H1 (cell line): ENCODE measurements around the gene MAGI2. TPM values are rescaled to one million over a fixed set of nuclear protein-coding genes. Genes with fewer than 3 reads are reported as not detected.

ENCODE experiments used
- CTCF ChIA-PET: fragments of 300-600 bp; sonication (Branson Sonifier 250); formaldehyde crosslinking; loops from one replicate; lab custom pipeline; 2021; ENCODE audit not compliant: partially characterized antibody; lab: Charles Lee
- POLR2A ChIA-PET: fragments of 300-600 bp; sonication (Branson Sonifier 250); formaldehyde crosslinking; loops from one replicate; lab custom pipeline; 2021; ENCODE audit warnings: inconsistent platforms; ENCODE audit not compliant: partially characterized antibody; lab: Charles Lee
- DNase-seq, 2 experiments: peaks; one replicate each; pipeline versions ENCODE4 v3.0.0 to v3.0.0-alpha.2; 2010 to 2022; ENCODE audit warnings: low spot score in 2 of 2, low read depth in 1 of 2, mixed read lengths in 1 of 2
- FAIRE-seq: peaks from 2 replicates; lab custom pipeline; 2011; peaks lifted over from hg19 to GRCh38; lab: Jason Lieb, UNC
- H2AFZ ChIP-seq: 2 replicates; pipeline ENCODE4 v1.8.1; 2012; ENCODE audit warnings: low read length, inconsistent platforms
- H2AK5ac ChIP-seq: 2 replicates; pipeline ENCODE4 v1.6.1; 2013; ENCODE audit warnings: low read depth, low read length
- H2BK120ac ChIP-seq: replicated peaks from 2 replicates; pipeline ENCODE3; 2013; ENCODE audit warnings: low read depth, low read length, inconsistent platforms
- H2BK12ac ChIP-seq: 2 replicates; pipeline ENCODE4 v1.6.1; 2013; ENCODE audit warnings: low read depth, low read length
- H2BK15ac ChIP-seq: 2 replicates; pipeline ENCODE4 v1.6.1; 2013; ENCODE audit warnings: low read length
- H2BK20ac ChIP-seq: 2 replicates; pipeline ENCODE4 v1.6.1; 2013; ENCODE audit warnings: low read length
- H2BK5ac ChIP-seq: 2 replicates; pipeline ENCODE4 v1.6.1; 2013; ENCODE audit warnings: low read depth, low read length
- H3K14ac ChIP-seq: 2 replicates; pipeline ENCODE4 v1.6.1; 2013; ENCODE audit warnings: inconsistent platforms; ENCODE audit not compliant: insufficient read length
- H3K18ac ChIP-seq: 2 replicates; pipeline ENCODE4 v1.6.1; 2013; ENCODE audit warnings: low read length; ENCODE audit errors: extremely low read depth
- H3K23ac ChIP-seq: 2 replicates; pipeline ENCODE4 v1.6.1; 2013; ENCODE audit warnings: inconsistent platforms; ENCODE audit not compliant: insufficient read length
- H3K23me2 ChIP-seq: 2 replicates; pipeline ENCODE4 v1.6.1; 2013; ENCODE audit warnings: low read depth, low read length
- H3K27ac ChIP-seq: 2 replicates; pipeline ENCODE4 v1.6.1; 2011; ENCODE audit warnings: low read depth, low read length, inconsistent platforms
- H3K27me3 ChIP-seq, 4 experiments: replicated peaks in 1 of 4; 1 replicate in 1 of 4; 2 replicates in 3 of 4; pipeline versions ENCODE4 v1.6.1 to v1.8.1; 2011 to 2013; ENCODE audit warnings: low read length in 3 of 4, mild to moderate bottlenecking in 3 of 4, inconsistent platforms in 2 of 4, mixed read lengths in 2 of 4, moderate library complexity in 1 of 4; ENCODE audit not compliant: control insufficient read depth in 3 of 4, insufficient read depth in 3 of 4; ENCODE audit errors: extremely low read depth in 1 of 4
- H3K36me3 ChIP-seq, 4 experiments: 2 replicates each; pipeline versions ENCODE4 v1.6.1 to v1.8.1; 2011 to 2013; ENCODE audit warnings: mild to moderate bottlenecking in 4 of 4, low read length in 3 of 4, moderate library complexity in 2 of 4, control low read depth in 1 of 4, inconsistent platforms in 1 of 4; ENCODE audit not compliant: insufficient read depth in 4 of 4, control insufficient read depth in 2 of 4
- H3K4ac ChIP-seq: replicated peaks from 2 replicates; pipeline ENCODE3; 2013; ENCODE audit warnings: low read length, low read depth, mixed read lengths, inconsistent platforms; ENCODE audit not compliant: insufficient read length
- H3K4me1 ChIP-seq, 4 experiments: replicated peaks in 1 of 4; 1 replicate in 1 of 4; 2 replicates in 3 of 4; pipeline versions ENCODE4 v1.6.1 to v1.8.1; 2011 to 2013; ENCODE audit warnings: low read length in 3 of 4, inconsistent platforms in 2 of 4, mixed read lengths in 1 of 4; ENCODE audit not compliant: insufficient read depth in 4 of 4, control insufficient read depth in 3 of 4
- H3K4me2 ChIP-seq, 2 experiments: 2 replicates each; pipeline versions ENCODE4 v1.6.1 to v1.8.1; 2011 to 2013; ENCODE audit warnings: low read depth in 2 of 2, low read length in 2 of 2, control low read depth in 1 of 2, inconsistent platforms in 1 of 2, mild to moderate bottlenecking in 1 of 2; ENCODE audit not compliant: insufficient read depth in 1 of 2
- H3K4me3 ChIP-seq, 4 experiments: fragments of 200-600, 300-600 bp in 1 of 4; sonication (generic), shearing (Covaris generic), sonication (Bioruptor Twin) in 1 of 4; 2 replicates each; pipeline versions ENCODE4 v1.5.1 to v1.8.1; 2011 to 2016; ENCODE audit warnings: low read length in 4 of 4, low read depth in 3 of 4, control low read depth in 2 of 4, inconsistent platforms in 2 of 4, mild to moderate bottlenecking in 2 of 4, mixed read lengths in 1 of 4, moderate library complexity in 1 of 4; ENCODE audit not compliant: insufficient read depth in 2 of 4; ENCODE audit errors: extremely low read depth in 1 of 4
- H3K56ac ChIP-seq: replicated peaks from 2 replicates; pipeline ENCODE3; 2013; ENCODE audit warnings: low read depth, mild to moderate bottlenecking, mixed read lengths, low read length, inconsistent platforms; ENCODE audit not compliant: insufficient read length
- H3K79me1 ChIP-seq: 2 replicates; pipeline ENCODE4 v1.6.1; 2013; ENCODE audit warnings: low read depth, low read length, control low read depth
- H3K79me2 ChIP-seq, 2 experiments: 2 replicates each; pipeline versions ENCODE4 v1.6.1 to v1.8.1; 2012 to 2013; ENCODE audit warnings: low read length in 2 of 2, mild to moderate bottlenecking in 2 of 2, inconsistent platforms in 1 of 2; ENCODE audit not compliant: insufficient read depth in 2 of 2, control insufficient read depth in 1 of 2
- H3K9ac ChIP-seq, 4 experiments: replicated peaks in 1 of 4; 1 replicate in 1 of 4; 2 replicates in 3 of 4; pipeline versions ENCODE4 v1.6.1 to v1.8.1; 2011 to 2013; ENCODE audit warnings: low read depth in 3 of 4, low read length in 3 of 4, control low read depth in 2 of 4, mild to moderate bottlenecking in 2 of 4, moderate library complexity in 2 of 4, inconsistent platforms in 1 of 4; ENCODE audit errors: extremely low read depth in 1 of 4
- H3K9me3 ChIP-seq, 2 experiments: 2 replicates each; pipeline versions ENCODE4 v1.6.1 to v1.8.1; 2012 to 2013; ENCODE audit warnings: mild to moderate bottlenecking in 2 of 2, moderate library complexity in 2 of 2, control low read depth in 1 of 2, inconsistent platforms in 1 of 2, low read depth in 1 of 2, low read length in 1 of 2, mixed read lengths in 1 of 2; ENCODE audit not compliant: insufficient read depth in 2 of 2
- H4K20me1 ChIP-seq, 2 experiments: replicated peaks in 1 of 2; 2 replicates each; pipeline versions ENCODE3 to v1.8.1; 2011 to 2013; ENCODE audit warnings: inconsistent platforms in 2 of 2, low read length in 2 of 2, mild to moderate bottlenecking in 1 of 2; ENCODE audit not compliant: insufficient read depth in 2 of 2, control insufficient read depth in 1 of 2
- H4K5ac ChIP-seq: 2 replicates; pipeline ENCODE4 v1.6.1; 2013; ENCODE audit warnings: low read length, low read depth, mixed read lengths, inconsistent platforms; ENCODE audit not compliant: insufficient read length
- H4K8ac ChIP-seq: 2 replicates; pipeline ENCODE4 v1.8.0; 2013; ENCODE audit warnings: mild to moderate bottlenecking, moderate library complexity, low read length, inconsistent platforms; ENCODE audit not compliant: insufficient read depth; ENCODE audit errors: extremely low read depth
- H4K91ac ChIP-seq: replicated peaks from 2 replicates; pipeline ENCODE3; 2013; ENCODE audit warnings: low read length, mixed read lengths, inconsistent platforms; ENCODE audit not compliant: insufficient read length
- EGR1 ChIP-seq: IDR thresholded peaks from 2 replicates; pipeline ENCODE4 v1.6.1; 2011; ENCODE audit warnings: low read depth, low read length, borderline replicate concordance
- GABPA ChIP-seq: IDR thresholded peaks from 2 replicates; pipeline ENCODE4 v1.6.1; 2011; ENCODE audit warnings: mild to moderate bottlenecking, low read length, moderate library complexity, borderline replicate concordance; ENCODE audit not compliant: insufficient read depth
- KDM5A ChIP-seq: fragments of 200-600 bp; IDR thresholded peaks from 2 replicates; pipeline ENCODE4 v1.7.1; 2012; ENCODE audit warnings: mild to moderate bottlenecking, low read length, inconsistent platforms, mixed read lengths
- MAFK ChIP-seq: IDR thresholded peaks from 2 replicates; pipeline ENCODE4 v1.6.1; 2012; ENCODE audit warnings: low read depth, mild to moderate bottlenecking, improper control_type of control experiment, low read length
- RAD21 ChIP-seq, 2 experiments: IDR thresholded peaks in 1 of 2; conservative IDR thresholded peaks in 1 of 2; 2 replicates each; pipeline ENCODE4 v1.6.1; 2011; ENCODE audit warnings: low read depth in 2 of 2, low read length in 2 of 2, improper control_type of control experiment in 1 of 2, inconsistent platforms in 1 of 2, mild to moderate bottlenecking in 1 of 2, moderate library complexity in 1 of 2
- RNF2 ChIP-seq: fragments of 200-900, 300-1000 bp; sonication (generic); IDR thresholded peaks from 2 replicates; pipeline ENCODE4 v1.7.1; 2016; ENCODE audit warnings: borderline replicate concordance, low read depth, mild to moderate bottlenecking, antibody characterized with exemption, low read length; ENCODE audit not compliant: poor library complexity, severe bottlenecking; ENCODE audit errors: missing control alignments
- SIN3A ChIP-seq, 2 experiments: IDR thresholded peaks in 1 of 2; conservative IDR thresholded peaks in 1 of 2; 2 replicates each; pipeline ENCODE4 v1.6.1; 2011 to 2012; ENCODE audit warnings: low read length in 2 of 2, improper control_type of control experiment in 1 of 2, low read depth in 1 of 2, mild to moderate bottlenecking in 1 of 2
- polyA plus RNA-seq, 7 experiments: library from polyadenylated mRNA; depleted of rRNA in 3 of 7; stranded (reverse) in 5 of 7; unstranded in 2 of 7; fragments of >200 nt in 5 of 7; fragments of 200-250 nt in 2 of 7; gene quantifications; 1 replicate in 5 of 7; 2 replicates in 1 of 7; 4 replicates in 1 of 7; pipeline versions ENCODE4 v1.2.1 to v1.2.3, GENCODE V29; 2011 to 2013; ENCODE audit warnings: missing spikeins in 2 of 7, mixed read lengths in 2 of 7
- total RNA-seq: library from RNA; stranded (reverse); fragmentation: NEBNext Ultra II Directional; extraction: Animal tissue kit (Norgen Biotek cat#: 25700); gene quantifications from 2 replicates; pipeline ENCODE4 v1.2.1, GENCODE V29; 2021

MAGI2 gene
- total and polyA plus RNA-seq, 2 of the 8 experiments (the other 6 are each of a cell fraction or from before 2014, with no cell fraction given): 6.0 to 27.3 TPM

- ChIA-PET POLR2A (no interaction called here), CTCF (interaction anchor here (1.0 kb wide), 1 partner anchor 45 kb away, joined by 3 read pairs; no protein-coding TSS in a partner anchor)
- H3K9ac ChIP-seq: no peak overlapping the region
- DNase-seq (no peak), FAIRE-seq (no peak)
- H3K14ac ChIP-seq: no peak overlapping the region
- no peak overlapping the region for H3K4ac ChIP-seq
- no peaks in the 10 kb centered on the region for H3K27me3 ChIP-seq
- no peaks in the 10 kb centered on the region for H4K20me1 ChIP-seq
- H3K4me1 ChIP-seq: peaks cover 0 to 7% (median 2%) of the 10 kb centered on the region in 4 experiments; a peak in 2 of 7 replicates
- H4K91ac ChIP-seq: no peak overlapping the region
- H3K4me2 ChIP-seq: no peak overlapping the region
- H2BK5ac ChIP-seq: no peak overlapping the region
- no peak overlapping the region for H3K23ac ChIP-seq
- H3K79me2 ChIP-seq: no peaks in the 10 kb centered on the region
- H4K8ac ChIP-seq: no peak overlapping the region
- no peak overlapping the region for H3K56ac ChIP-seq
- no peak overlapping the region for H2AK5ac ChIP-seq
- H2BK20ac ChIP-seq: no peak overlapping the region
- H3K18ac ChIP-seq: no peak overlapping the region
- H2BK12ac ChIP-seq: no peak overlapping the region
- no peaks in the 10 kb centered on the region for H3K36me3 ChIP-seq
- no peak overlapping the region for H2BK15ac ChIP-seq
- H3K23me2 ChIP-seq: no peaks in the 10 kb centered on the region
- no peak overlapping the region for H3K27ac ChIP-seq
- no peaks in the 10 kb centered on the region for H3K9me3 ChIP-seq
- no peak overlapping the region for H4K5ac ChIP-seq
- H3K79me1 ChIP-seq: no peaks in the 10 kb centered on the region
- H3K4me3 ChIP-seq: no peak overlapping the region
- H2AFZ ChIP-seq: no peak overlapping the region
- H2BK120ac ChIP-seq: no peak overlapping the region
- no peak for TF ChIP-seq SIN3A (conservative IDR thresholded peaks at IDR 0.05 in 1 of 2, IDR thresholded peaks at IDR 0.05 in 1 of 2; ENCODE audit: low read depth in 1 of 2, low read length in 2 of 2)
- no peak for TF ChIP-seq RNF2
- TF ChIP-seq MAFK: no peak
- TF ChIP-seq KDM5A: no peak
- no peak for TF ChIP-seq RAD21 (IDR thresholded peaks at IDR 0.05 in 1 of 2, conservative IDR thresholded peaks at IDR 0.05 in 1 of 2; ENCODE audit: low read depth in 2 of 2, low read length in 2 of 2)
- no peak for TF ChIP-seq GABPA
- TF ChIP-seq EGR1: no peak
These were observed 47.3 kb upstream of the MAGI2 start for GRCh38 chr7:79500759-79501158.
